Left lung (tissue), 10 donors: ENCODE data around the gene PLAAT1. TPM values are rescaled to one million over a fixed set of nuclear protein-coding genes. Genes with fewer than 3 reads are reported as not detected.

Experiments
- ATAC-seq: fragments of 200-7000 bp; cut with Tn5 transposase; one replicate; pipeline ENCODE4 v1.9.1; 2020; ENCODE audit warnings: moderate library complexity
- DNase-seq, 4 donors: peaks; one replicate each; pipeline ENCODE4 v3.0.0-alpha.2; 2013 to 2020
- H3K27ac ChIP-seq, 2 donors: fragments of 200-600 bp; sonication (generic) in 1 of 2; one replicate each; pipeline versions ENCODE4 v1.5.0 to v1.8.0; 2020 to 2021
- H3K27me3 ChIP-seq, 2 donors: fragments of 200-600 bp; sonication (generic) in 1 of 2; one replicate each; pipeline versions ENCODE4 v1.5.0 to v1.8.0; 2020 to 2021
- H3K36me3 ChIP-seq, 2 donors: fragments of 200-600 bp; sonication (generic) in 1 of 2; one replicate each; pipeline versions ENCODE4 v1.5.0 to v1.8.0; 2020 to 2021
- H3K4me1 ChIP-seq, 2 donors: fragments of 200-600 bp; one replicate each; pipeline ENCODE4 v1.8.0; 2021
- H3K4me3 ChIP-seq, 2 donors: fragments of 200-600 bp; sonication (generic) in 1 of 2; one replicate each; pipeline versions ENCODE4 v1.5.0 to v1.8.0; 2020 to 2021; ENCODE audit warnings: mild to moderate bottlenecking in 1 of 2
- H3K9me3 ChIP-seq, 2 donors: fragments of 200-600 bp; sonication (generic) in 1 of 2; one replicate each; pipeline versions ENCODE4 v1.5.0 to v1.8.0; 2020 to 2021
- CTCF ChIP-seq, 2 donors: fragments of 200-600 bp; sonication (generic) in 1 of 2; IDR thresholded peaks; one replicate each; pipeline versions ENCODE4 v1.5.0 to v1.8.0; 2021; ENCODE audit warnings: antibody characterized with exemption in 2 of 2
- intact Hi-C, 2 donors: fragments of 100-400 bp; cut with DNase I; formaldehyde crosslinking; loops; one replicate each; pipeline versions ENCODE4 v1.11.2 to v1.14.2; 2022
- polyA plus RNA-seq, 6 donors: library from polyadenylated mRNA; unstranded; fragments of 120-200 nt; gene quantifications; one replicate each; pipeline ENCODE4 v1.2.1, GENCODE V29; 2013; ENCODE audit not compliant: insufficient read length in 6 of 6
- total RNA-seq, 2 donors: library from RNA; stranded (reverse); fragmentation: NEBNext Ultra II Directional; extraction: Animal tissue kit (Norgen Biotek cat#: 25700); gene quantifications; one replicate each; pipeline ENCODE4 v1.2.1, GENCODE V29; 2021
- donor health status: DM: no; HTN: yes; CAD: no.
- donor health status: DM: no; HTN: no; CAD: no.

PLAAT1 gene
- total and polyA plus RNA-seq, 8 donors: 0.20 to 0.95 (median 0.51) TPM; not detected in 1

- Histone ChIP-seq H3K9me3 (no peaks in the 10 kb centered on the region), H3K27me3 (no peaks in the 10 kb centered on the region), H3K4me1 (no peaks in the 10 kb centered on the region), H3K4me3 (no peak overlapping the region), H3K36me3 (no peaks in the 10 kb centered on the region), H3K27ac (no peak overlapping the region)
- DNase-seq: no peak
- ATAC-seq: no peak
- no peak for TF ChIP-seq CTCF (IDR thresholded peaks at IDR 0.05)
- intact Hi-C loops: no loop called here
These were observed 73.1 kb downstream of the PLAAT1 start for GRCh38 chr3:193314161-193314560.

- intact Hi-C loops: no loop called here
- DNase-seq: no peak
- no peaks in the 10 kb centered on the region for H3K27me3 ChIP-seq
- H3K4me1 ChIP-seq: no peaks in the 10 kb centered on the region
- no peak for TF ChIP-seq CTCF (IDR thresholded peaks at IDR 0.05)
- no peak overlapping the region for H3K27ac ChIP-seq
- no peak for ATAC-seq
- no peaks in the 10 kb centered on the region for H3K9me3 ChIP-seq
- H3K4me3 ChIP-seq: no peak overlapping the region
- H3K36me3 ChIP-seq: no peaks in the 10 kb centered on the region
These were observed 76.8 kb downstream of the PLAAT1 start for GRCh38 chr3:193317682-193318300.

Other genes starting within 250 kb of the PLAAT1 start
- gene ATP13A5, start 137.5 kb downstream of the PLAAT1 start, total RNA-seq: 1 to 10 TPM; 1.1 to 1.4 TPM
- gene ATP13A5, start 137.5 kb downstream of the PLAAT1 start, polyA plus RNA-seq: 1 to 10 TPM in 2 of 6 donors, under 1 TPM in 4; 0.36 to 1.1 (median 0.82) TPM